ENCODE measurements around the gene PCDHGB6.
"Not testable (repeated sequence)": the region's sequence is repeated elsewhere in the genome, so short reads cannot be mapped to it uniquely, and the experiment has no call there.

PCDHGB6 gene

GRCh38 chr5:141419074-141419880 lies 11.5 kb downstream of the PCDHGB6 start:
- DNase-seq (ENCODE audit: low read depth, low spot score) = no peak

GRCh38 chr5:141420855-141421488 lies 13.2 kb downstream of the PCDHGB6 start, which contains the start of gene PCDHGA11:
Gene PCDHGA11, plus strand, starts transcription at chr5:141421051. Its CDS starts 177 bp downstream, at chr5:141421228.
- no peak for DNase-seq (ENCODE audit: low read depth, low spot score)

GRCh38 chr5:141421489-141421855 lies 13.7 kb downstream of the PCDHGB6 start:
- DNase-seq (ENCODE audit: low read depth, low spot score) = no peak

- no peak for DNase-seq (ENCODE audit: low read depth, low spot score)
Observed at GRCh38 chr5:141422742-141423291, 15.0 kb downstream of the PCDHGB6 start.

DNA sequence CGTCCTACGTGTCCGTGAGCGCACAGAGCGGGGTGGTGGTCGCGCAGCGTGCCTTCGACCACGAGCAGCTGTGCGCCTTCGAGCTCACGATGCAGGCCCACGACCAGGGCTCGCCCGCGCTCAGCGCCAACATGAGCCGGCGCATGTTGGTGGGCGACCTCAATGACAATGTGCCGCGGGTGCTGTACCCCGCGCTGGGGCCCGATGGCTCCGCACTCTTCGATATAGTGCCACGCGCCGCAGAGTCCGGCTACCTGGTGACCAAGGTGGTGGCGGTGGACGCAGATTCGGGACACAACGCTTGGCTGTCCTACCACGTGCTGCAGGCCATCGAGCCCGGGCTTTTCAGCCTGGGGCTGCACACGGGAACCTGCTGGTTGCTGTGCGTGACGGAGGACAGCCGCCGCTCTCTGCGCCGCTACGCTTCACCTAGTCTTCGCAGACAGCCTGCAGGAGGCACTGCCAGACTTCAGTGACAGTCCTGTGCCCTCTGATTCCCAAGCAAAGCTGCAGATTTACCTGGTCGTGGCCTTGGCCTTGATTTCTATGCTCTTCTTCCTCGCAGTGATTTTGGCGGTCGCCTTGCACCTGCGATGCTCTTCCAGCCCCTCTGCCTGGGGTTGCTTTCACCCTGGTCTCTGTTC lies 20.1 kb downstream of the PCDHGB6 start:
- DNase-seq (ENCODE audit: low read depth, low spot score) = no peak

- DNase-seq (ENCODE audit: low read depth, low spot score) = no peak
Observed at GRCh38 chr5:141430332-141431113, 22.7 kb downstream of the PCDHGB6 start, which contains the start of gene PCDHGA12. Gene PCDHGA12, plus strand, starts transcription at chr5:141430507. Its CDS starts 253 bp downstream, at chr5:141430760.

DNA sequence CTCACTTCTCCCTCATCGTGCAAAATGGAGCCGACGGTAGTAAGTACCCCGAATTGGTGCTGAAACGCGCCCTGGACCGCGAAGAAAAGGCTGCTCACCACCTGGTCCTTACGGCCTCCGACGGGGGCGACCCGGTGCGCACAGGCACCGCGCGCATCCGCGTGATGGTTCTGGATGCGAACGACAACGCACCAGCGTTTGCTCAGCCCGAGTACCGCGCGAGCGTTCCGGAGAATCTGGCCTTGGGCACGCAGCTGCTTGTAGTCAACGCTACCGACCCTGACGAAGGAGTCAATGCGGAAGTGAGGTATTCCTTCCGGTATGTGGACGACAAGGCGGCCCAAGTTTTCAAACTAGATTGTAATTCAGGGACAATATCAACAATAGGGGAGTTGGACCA lies 23.5 kb downstream of the PCDHGB6 start:
- no peak for DNase-seq (ENCODE audit: low read depth, low spot score)

DNA sequence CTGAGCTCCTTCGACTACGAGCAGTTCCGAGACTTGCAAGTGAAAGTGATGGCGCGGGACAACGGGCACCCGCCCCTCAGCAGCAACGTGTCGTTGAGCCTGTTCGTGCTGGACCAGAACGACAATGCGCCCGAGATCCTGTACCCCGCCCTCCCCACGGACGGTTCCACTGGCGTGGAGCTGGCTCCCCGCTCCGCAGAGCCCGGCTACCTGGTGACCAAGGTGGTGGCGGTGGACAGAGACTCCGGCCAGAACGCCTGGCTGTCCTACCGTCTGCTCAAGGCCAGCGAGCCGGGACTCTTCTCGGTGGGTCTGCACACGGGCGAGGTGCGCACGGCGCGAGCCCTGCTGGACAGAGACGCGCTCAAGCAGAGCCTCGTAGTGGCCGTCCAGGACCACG lies 24.5 kb downstream of the PCDHGB6 start:
- not testable (repeated sequence) for DNase-seq (ENCODE audit: low read depth, low spot score)

DNA sequence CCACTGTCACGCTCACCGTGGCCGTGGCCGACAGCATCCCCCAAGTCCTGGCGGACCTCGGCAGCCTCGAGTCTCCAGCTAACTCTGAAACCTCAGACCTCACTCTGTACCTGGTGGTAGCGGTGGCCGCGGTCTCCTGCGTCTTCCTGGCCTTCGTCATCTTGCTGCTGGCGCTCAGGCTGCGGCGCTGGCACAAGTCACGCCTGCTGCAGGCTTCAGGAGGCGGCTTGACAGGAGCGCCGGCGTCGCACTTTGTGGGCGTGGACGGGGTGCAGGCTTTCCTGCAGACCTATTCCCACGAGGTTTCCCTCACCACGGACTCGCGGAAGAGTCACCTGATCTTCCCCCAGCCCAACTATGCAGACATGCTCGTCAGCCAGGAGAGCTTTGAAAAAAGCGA lies 24.9 kb downstream of the PCDHGB6 start:
- DNase-seq (ENCODE audit: low read depth, low spot score) = not testable (repeated sequence)

- DNase-seq (ENCODE audit: low read depth, low spot score) = no peak
Observed at GRCh38 chr5:141434006-141434405, 26.2 kb downstream of the PCDHGB6 start.

DNA sequence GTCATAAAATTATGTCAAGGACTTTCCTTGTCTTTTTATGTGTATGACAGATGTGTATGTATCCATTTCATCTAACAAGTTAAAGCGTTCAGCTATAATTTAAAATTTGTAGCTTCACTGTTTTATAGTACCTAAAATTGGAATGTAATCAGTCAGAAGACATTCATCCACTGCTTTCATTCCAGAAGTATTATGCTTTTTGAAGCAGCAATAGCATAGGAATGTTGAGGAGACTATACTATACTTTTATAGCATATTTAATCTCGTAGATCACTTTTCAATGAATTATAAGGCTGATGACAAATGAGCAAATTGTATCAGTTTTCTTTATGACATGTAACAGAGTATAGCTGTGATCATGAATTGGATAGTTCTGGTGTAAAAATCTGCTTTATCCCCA lies 29.4 kb downstream of the PCDHGB6 start:
- DNase-seq (ENCODE audit: low read depth, low spot score) = no peak

GRCh38 chr5:141439411-141440141 lies 31.8 kb downstream of the PCDHGB6 start:
- no peak for DNase-seq (ENCODE audit: low read depth, low spot score)

GRCh38 chr5:141440341-141440740 lies 32.5 kb downstream of the PCDHGB6 start:
- no peak for DNase-seq (ENCODE audit: low read depth, low spot score)

GRCh38 chr5:141441571-141442170 lies 33.9 kb downstream of the PCDHGB6 start:
- no peak for DNase-seq (ENCODE audit: low read depth, low spot score)
